Measurements from ENCODE around the gene LZIC. TPM values are rescaled to one million over a fixed set of nuclear protein-coding genes. Genes with fewer than 3 reads are reported as not detected.

Gene LZIC
- total and polyA plus RNA-seq, 2 of the 13 experiments (the other 11 are each of a cell fraction or from before 2014, with no cell fraction given), result 25.2 to 71.8 TPM

- DNase-seq (ENCODE audit: low spot score), result no peak
- POLR2A ChIA-PET, result no interaction called here
- no peaks in the 10 kb centered on the region for H3K79me2 ChIP-seq (ENCODE audit: insufficient read depth, low read length)
- no TSS peak for BruUV-seq (replicated peaks)
- no peaks in the 10 kb centered on the region for H3K9me3 ChIP-seq (ENCODE audit: low read length)
- H3K36me3 ChIP-seq (replicated peaks in 1 of 2; ENCODE audit: control insufficient read depth in 1 of 2, insufficient read depth in 2 of 2, low read length in 2 of 2), result no peaks in the 10 kb centered on the region
- no peak overlapping the region for H3K9ac ChIP-seq (ENCODE audit: insufficient read depth, low read depth, low read length)
- H4K20me1 ChIP-seq (ENCODE audit: insufficient read depth, low read length), result no peaks in the 10 kb centered on the region
- no peak overlapping the region for H2AFZ ChIP-seq (ENCODE audit: low read length)
- no peak overlapping the region for H3K4me3 ChIP-seq (replicated peaks in 1 of 3; ENCODE audit: insufficient read depth in 1 of 3, low read depth in 2 of 3, low read length in 3 of 3)
- no peaks in the 10 kb centered on the region for H3K27me3 ChIP-seq (ENCODE audit: control insufficient read depth in 1 of 2, insufficient read depth in 2 of 2, low read length in 2 of 2)
- TF ChIP-seq ATRX (CRISPR knock-in tag; IDR thresholded peaks at IDR 0.05; ENCODE audit: borderline replicate concordance) (no peak), ZNF549 (CRISPR knock-in tag; IDR thresholded peaks at IDR 0.05) (no peak), ZNF704 (CRISPR knock-in tag; IDR thresholded peaks at IDR 0.05; ENCODE audit: borderline replicate concordance) (no peak), SMAD3 (CRISPR knock-in tag; IDR thresholded peaks at IDR 0.05) (no peak), ZNF350 (CRISPR knock-in tag; IDR thresholded peaks at IDR 0.05; ENCODE audit: borderline replicate concordance, low read depth) (no peak)
- no peak overlapping the region for H3K27ac ChIP-seq (ENCODE audit: extremely low read length, insufficient read depth, low read length)
- WGBS (ENCODE audit: low lambda C conversion rate), result 90% methylated on average over 9 of the region's 12 CpGs
- intact Hi-C loops (cut with micrococcal nuclease; ENCODE audit: unreplicated experiment), result no loop called here
- ATAC-seq, result no peak
- in situ Hi-C loops (cut with HindIII; ENCODE audit: extremely low pct_ligation_motif_present, low pct_unique_long_range_greater_than_20kb), result no loop called here
- peaks cover 7% of the 10 kb centered on the region; the same call in 1 of the 2 replicates for H3K4me1 ChIP-seq (ENCODE audit: insufficient read depth, low read length)
- no peak for FAIRE-seq
- H3K4me2 ChIP-seq (ENCODE audit: low read depth, low read length), result no peak overlapping the region
- CTCF ChIA-PET (ENCODE audit: low intra/inter-chr PET ratio, low total read pairs), result no interaction called here
Observed at GRCh38 chr1:9960706-9961562, 17.7 kb upstream of the LZIC start.

GRCh38 chr1:9960011-9960410, 16.8 kb upstream of the LZIC start:
- Histone ChIP-seq H3K36me3 (replicated peaks in 1 of 2; ENCODE audit: control insufficient read depth in 1 of 2, insufficient read depth in 2 of 2, low read length in 2 of 2) (no peaks in the 10 kb centered on the region), H3K4me1 (ENCODE audit: insufficient read depth, low read length) (peaks cover 7% of the 10 kb centered on the region; the same call in 1 of the 2 replicates), H3K4me2 (ENCODE audit: low read depth, low read length) (no peak overlapping the region), H3K27me3 (ENCODE audit: control insufficient read depth in 1 of 2, insufficient read depth in 2 of 2, low read length in 2 of 2) (no peaks in the 10 kb centered on the region), H3K4me3 (replicated peaks in 1 of 3; ENCODE audit: insufficient read depth in 1 of 3, low read depth in 2 of 3, low read length in 3 of 3) (no peak overlapping the region), H3K27ac (ENCODE audit: extremely low read length, insufficient read depth, low read length) (no peak overlapping the region), H4K20me1 (ENCODE audit: insufficient read depth, low read length) (no peaks in the 10 kb centered on the region), H3K9ac (ENCODE audit: insufficient read depth, low read depth, low read length) (no peak overlapping the region), H2AFZ (ENCODE audit: low read length) (no peak overlapping the region), H3K79me2 (ENCODE audit: insufficient read depth, low read length) (no peaks in the 10 kb centered on the region), H3K9me3 (ENCODE audit: low read length) (no peaks in the 10 kb centered on the region)
- ATAC-seq, result no peak
- BruUV-seq (replicated peaks), result no TSS peak
- no peak for DNase-seq (ENCODE audit: low spot score)
- POLR2A ChIA-PET, result no interaction called here
- CTCF ChIA-PET (ENCODE audit: low intra/inter-chr PET ratio, low total read pairs), result no interaction called here
- in situ Hi-C loops (cut with HindIII; ENCODE audit: extremely low pct_ligation_motif_present, low pct_unique_long_range_greater_than_20kb), result no loop called here
- intact Hi-C loops (cut with micrococcal nuclease; ENCODE audit: unreplicated experiment), result no loop called here
- TF ChIP-seq NFYB (CRISPR knock-in tag; IDR thresholded peaks at IDR 0.05) (no peak), FOXK2 (IDR thresholded peaks at IDR 0.05) (no peak), ARID4A (CRISPR knock-in tag; IDR thresholded peaks at IDR 0.05; ENCODE audit: borderline replicate concordance) (no peak)
- 94% methylated on average over 4 of the region's 4 CpGs for WGBS (ENCODE audit: low lambda C conversion rate)
- FAIRE-seq, result no peak
